IPS-20b (cell line): ENCODE measurements around the gene SEC31A.

Experiments
- H3K27ac ChIP-seq: one replicate; pipeline ENCODE4 v1.5.1; 2013; ENCODE audit warnings: low read length
- H3K27me3 ChIP-seq: 2 replicates; pipeline ENCODE4 v1.6.1; 2013; ENCODE audit warnings: mild to moderate bottlenecking, low read length, inconsistent platforms; ENCODE audit not compliant: insufficient read depth
- H3K36me3 ChIP-seq: 2 replicates; pipeline ENCODE4 v1.6.1; 2013; ENCODE audit warnings: low read depth, mild to moderate bottlenecking, inconsistent platforms, low read length, moderate library complexity; ENCODE audit not compliant: insufficient read depth
- H3K4me1 ChIP-seq: 2 replicates; pipeline ENCODE4 v1.6.1; 2013; ENCODE audit warnings: mild to moderate bottlenecking, control low read depth, inconsistent platforms, low read length, moderate library complexity; ENCODE audit not compliant: insufficient read depth
- H3K4me3 ChIP-seq: 2 replicates; pipeline ENCODE4 v1.5.1; 2013; ENCODE audit warnings: mild to moderate bottlenecking, low read length, inconsistent platforms
- H3K9ac ChIP-seq: 2 replicates; pipeline ENCODE4 v1.6.1; 2013; ENCODE audit warnings: low read depth, mild to moderate bottlenecking, inconsistent platforms, low read length, moderate library complexity
- H3K9me3 ChIP-seq: 2 replicates; pipeline ENCODE4 v1.6.1; 2013; ENCODE audit warnings: mild to moderate bottlenecking, low read depth, low read length, inconsistent platforms; ENCODE audit not compliant: insufficient read depth

SEC31A gene

GRCh38 chr4:82799006-82799881, 91.7 kb downstream of the SEC31A start:
- Histone ChIP-seq H3K4me1 (peaks cover 3% of the 10 kb centered on the region; the same call in 1 of the 2 replicates), H3K27me3 (peaks cover 100% of the 10 kb centered on the region), H3K9me3 (no peaks in the 10 kb centered on the region), H3K4me3 (peak overlapping the region; percentile 74), H3K27ac (no peak overlapping the region), H3K36me3 (no peaks in the 10 kb centered on the region), H3K9ac (peak overlapping the region; percentile 30; the same call in 1 of the 2 replicates)

DNA sequence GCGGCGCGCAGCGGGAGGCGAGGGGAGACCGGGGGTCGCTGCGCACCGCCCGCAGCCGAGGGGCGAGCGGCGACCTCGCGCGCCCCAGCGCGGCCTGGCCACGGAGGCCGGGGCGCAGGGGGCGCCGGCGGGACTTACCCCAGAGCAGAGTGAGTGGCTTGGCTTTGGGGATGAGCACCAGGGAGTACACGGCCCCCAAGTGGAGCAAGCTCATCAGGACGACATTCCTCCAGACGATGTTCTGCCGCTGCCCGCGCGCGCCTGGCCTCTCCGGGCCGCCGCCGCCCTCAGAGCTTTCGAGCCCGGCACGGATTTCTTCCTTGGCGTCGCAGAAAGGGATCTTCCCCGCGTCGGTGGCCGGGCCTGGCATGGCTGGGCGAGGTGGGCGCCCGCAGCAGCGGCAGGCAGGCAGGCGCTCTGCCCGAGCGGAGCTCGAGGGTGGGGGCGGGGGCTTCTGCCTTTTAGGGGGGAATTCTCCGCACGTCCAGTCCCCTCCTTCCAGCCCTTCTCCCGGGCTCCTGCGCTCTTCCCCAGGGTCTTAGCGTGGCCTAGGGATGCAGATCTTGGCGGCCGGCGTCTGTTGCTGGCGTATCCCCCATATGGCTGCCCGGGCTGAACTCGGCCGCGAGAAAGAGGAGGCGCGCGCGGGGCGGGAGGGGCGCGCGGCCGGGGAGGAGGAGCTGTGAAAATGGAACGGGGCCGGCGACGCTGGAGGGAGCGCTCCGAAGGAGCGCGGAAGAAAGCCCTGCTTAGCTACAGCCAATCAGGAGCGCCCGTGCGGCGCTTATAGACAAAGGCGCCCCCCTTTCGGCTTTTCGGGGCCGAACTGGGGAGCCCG, 92.6 kb downstream of the SEC31A start, which contains the start of gene SCD5:
Gene SCD5, minus strand, starts transcription at position 629 of the 838 bp plus-strand sequence. Its CDS starts 259 bp downstream, at position 370.
- H3K27me3 ChIP-seq: peaks cover 100% of the 10 kb centered on the region
- peaks cover 3% of the 10 kb centered on the region; the same call in 1 of the 2 replicates for H3K4me1 ChIP-seq
- H3K27ac ChIP-seq: no peak within 1 kb of the TSS
- H3K36me3 ChIP-seq: no peaks in the 10 kb centered on the region
- no peaks in the 10 kb centered on the region for H3K9me3 ChIP-seq
- peak within 1 kb of the TSS; percentile 30; the same call in 1 of the 2 replicates for H3K9ac ChIP-seq
- peak within 1 kb of the TSS; percentile 74 for H3K4me3 ChIP-seq

- no peak overlapping the region for H3K9ac ChIP-seq
- peak overlapping the region; percentile 74 for H3K4me3 ChIP-seq
- no peaks in the 10 kb centered on the region for H3K36me3 ChIP-seq
- no peaks in the 10 kb centered on the region for H3K9me3 ChIP-seq
- peaks cover 100% of the 10 kb centered on the region for H3K27me3 ChIP-seq
- peaks cover 3% of the 10 kb centered on the region; the same call in 1 of the 2 replicates for H3K4me1 ChIP-seq
- no peak overlapping the region for H3K27ac ChIP-seq
Measured at GRCh38 chr4:82797405-82798111, 93.4 kb downstream of the SEC31A start.

GRCh38 chr4:82797040-82797404, 93.9 kb downstream of the SEC31A start:
- Histone ChIP-seq H3K4me1 (peaks cover 3% of the 10 kb centered on the region; the same call in 1 of the 2 replicates), H3K9ac (no peak overlapping the region), H3K36me3 (no peaks in the 10 kb centered on the region), H3K4me3 (peak overlapping the region; percentile 74), H3K27me3 (peaks cover 100% of the 10 kb centered on the region), H3K27ac (no peak overlapping the region), H3K9me3 (no peaks in the 10 kb centered on the region)

GRCh38 chr4:82792912-82793649, 97.9 kb downstream of the SEC31A start:
- H3K27me3 ChIP-seq: peaks cover 100% of the 10 kb centered on the region
- H3K36me3 ChIP-seq: no peaks in the 10 kb centered on the region
- H3K9me3 ChIP-seq: no peaks in the 10 kb centered on the region
- no peak overlapping the region for H3K9ac ChIP-seq
- H3K4me3 ChIP-seq: no peak overlapping the region
- no peak overlapping the region for H3K27ac ChIP-seq
- 0 out of 2 replicates have a peak, but pooled peaks cover 3% of the 10 kb centered on the region for H3K4me1 ChIP-seq

GRCh38 chr4:82791179-82791578, 99.8 kb downstream of the SEC31A start:
- H3K27ac ChIP-seq: no peak overlapping the region
- no peaks in the 10 kb centered on the region for H3K36me3 ChIP-seq
- no peak overlapping the region for H3K4me3 ChIP-seq
- H3K27me3 ChIP-seq: peaks cover 100% of the 10 kb centered on the region
- H3K9ac ChIP-seq: no peak overlapping the region
- 0 out of 2 replicates have a peak, but pooled peaks cover 2% of the 10 kb centered on the region for H3K4me1 ChIP-seq
- H3K9me3 ChIP-seq: no peaks in the 10 kb centered on the region

DNA sequence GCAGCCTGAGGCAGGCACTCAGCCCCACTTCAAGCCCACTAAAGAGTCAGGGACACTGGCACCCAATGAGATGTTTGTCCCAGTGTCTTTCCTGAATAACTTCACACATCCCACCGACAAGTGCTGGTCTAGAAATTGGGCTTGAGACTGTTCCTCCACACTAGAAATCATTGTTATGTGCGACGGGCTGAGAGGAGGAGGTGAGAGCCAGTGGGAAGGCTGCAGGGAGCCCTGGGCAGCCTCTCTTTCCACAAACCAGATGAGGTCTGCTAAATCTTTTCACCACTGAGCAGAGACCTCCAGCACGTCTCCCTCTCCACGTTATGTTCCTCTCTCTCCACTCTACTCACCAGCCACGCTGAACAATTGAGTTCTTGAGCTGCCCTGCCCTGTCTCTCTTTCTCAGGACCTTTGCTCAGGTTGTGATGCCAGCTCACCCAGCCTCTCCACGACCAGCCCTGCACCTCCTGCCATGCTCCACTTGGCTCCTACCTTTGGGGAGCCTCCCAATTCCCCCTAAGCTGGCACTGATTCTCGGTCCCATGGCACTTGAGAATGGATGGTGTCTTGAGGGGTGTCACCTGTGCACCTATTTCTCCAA, 100.8 kb downstream of the SEC31A start:
- peaks cover 9% of the 10 kb centered on the region; the same call in 1 of the 2 replicates for H3K4me1 ChIP-seq
- H3K9me3 ChIP-seq: no peaks in the 10 kb centered on the region
- H3K27ac ChIP-seq: no peak overlapping the region
- no peak overlapping the region for H3K9ac ChIP-seq
- peaks cover 100% of the 10 kb centered on the region for H3K27me3 ChIP-seq
- no peaks in the 10 kb centered on the region for H3K36me3 ChIP-seq
- no peak overlapping the region for H3K4me3 ChIP-seq

DNA sequence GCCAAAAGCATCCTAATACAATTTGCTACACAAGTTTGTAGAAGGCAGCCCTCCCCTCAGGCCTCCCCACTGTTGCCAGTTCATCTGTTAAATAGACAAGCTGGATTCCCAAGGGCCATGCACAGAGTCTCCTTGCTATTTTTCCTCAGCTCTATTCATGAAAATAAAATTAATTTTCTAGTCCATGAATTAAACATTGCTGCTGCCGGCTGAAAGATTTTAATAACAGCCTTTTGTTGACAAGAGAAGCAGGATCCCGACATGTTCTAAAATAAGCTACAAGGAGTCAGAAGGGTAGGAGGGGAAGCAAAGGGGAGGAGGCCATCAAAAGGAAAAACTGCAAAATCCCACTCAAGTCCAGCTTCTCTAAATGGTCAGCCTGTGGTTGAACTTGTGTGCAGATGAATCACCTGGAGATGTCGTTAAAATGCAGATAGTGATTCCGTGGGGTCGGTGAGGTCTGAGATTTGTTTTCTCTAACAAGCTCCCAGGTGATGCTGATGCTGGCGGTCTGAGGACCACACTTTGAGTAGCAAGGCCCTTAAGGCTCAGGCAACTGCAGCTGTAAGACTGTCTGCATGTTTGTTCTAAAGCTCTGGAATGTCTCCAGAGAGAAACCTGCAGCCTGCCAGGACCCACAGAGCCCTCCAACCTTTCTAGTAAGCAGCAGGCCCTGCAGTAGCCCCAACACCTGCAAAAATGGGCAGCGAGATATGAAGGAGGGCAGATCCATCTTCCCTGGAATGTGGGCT, 101.8 kb downstream of the SEC31A start:
- no peak overlapping the region for H3K27ac ChIP-seq
- no peak overlapping the region for H3K9ac ChIP-seq
- peaks cover 100% of the 10 kb centered on the region for H3K27me3 ChIP-seq
- no peaks in the 10 kb centered on the region for H3K9me3 ChIP-seq
- no peaks in the 10 kb centered on the region for H3K36me3 ChIP-seq
- H3K4me1 ChIP-seq: peaks cover 14% of the 10 kb centered on the region; the same call in 1 of the 2 replicates
- no peak overlapping the region for H3K4me3 ChIP-seq

DNA sequence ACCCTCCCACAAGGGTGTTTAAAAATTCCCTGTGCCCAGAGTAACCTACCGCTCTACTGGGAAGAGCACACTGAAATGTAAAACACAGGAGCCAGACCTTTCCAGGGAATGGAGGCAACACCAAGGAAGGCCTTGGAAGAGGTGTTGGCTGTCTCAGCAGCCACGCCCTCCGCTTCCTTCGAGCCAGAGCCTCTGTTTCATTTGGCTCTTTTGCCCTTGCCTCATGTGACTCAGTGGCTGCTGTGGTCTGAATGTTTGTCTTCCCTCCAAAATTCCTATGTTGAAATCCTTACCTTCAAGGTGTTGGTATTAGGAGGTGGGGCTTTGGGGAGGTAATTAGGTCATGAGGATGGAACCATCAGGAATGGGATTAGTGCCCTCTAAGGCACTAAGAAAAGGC, 103.6 kb downstream of the SEC31A start:
- peaks cover 18% of the 10 kb centered on the region for H3K4me1 ChIP-seq
- H3K9ac ChIP-seq: no peak overlapping the region
- no peaks in the 10 kb centered on the region for H3K36me3 ChIP-seq
- no peak overlapping the region for H3K27ac ChIP-seq
- no peak overlapping the region for H3K4me3 ChIP-seq
- H3K27me3 ChIP-seq: peaks cover 100% of the 10 kb centered on the region
- H3K9me3 ChIP-seq: no peaks in the 10 kb centered on the region

DNA sequence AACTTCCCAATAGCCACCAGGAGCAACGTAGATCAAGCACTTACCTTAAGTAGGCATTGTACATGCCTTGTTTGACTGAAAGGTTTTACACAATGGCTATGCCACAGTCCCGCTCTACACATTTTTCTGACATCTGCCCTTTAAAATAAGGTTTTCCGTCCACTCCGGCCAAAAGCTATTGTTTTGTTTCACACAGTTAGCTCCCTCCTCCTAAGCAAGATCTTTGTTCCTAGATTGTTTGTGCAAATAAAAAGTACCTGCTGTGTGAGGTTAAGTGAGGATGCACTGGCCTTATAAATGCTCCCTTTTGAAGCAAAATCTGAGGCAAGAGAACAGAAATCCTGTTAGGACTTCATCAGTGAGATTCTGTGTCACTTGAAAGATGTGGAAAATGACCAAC, 104.1 kb downstream of the SEC31A start:
- Histone ChIP-seq H3K4me1 (peaks cover 22% of the 10 kb centered on the region), H3K36me3 (no peaks in the 10 kb centered on the region), H3K9me3 (no peaks in the 10 kb centered on the region), H3K27ac (no peak overlapping the region), H3K9ac (no peak overlapping the region), H3K4me3 (no peak overlapping the region), H3K27me3 (peaks cover 100% of the 10 kb centered on the region)
